ENCODE measurements around the gene UIMC1. TPM values are rescaled to one million over a fixed set of nuclear protein-coding genes. Genes with fewer than 3 reads are reported as not detected.

UIMC1 gene
- total RNA-seq, 1 donor from 2014 or later: 34.2 TPM

DNA sequence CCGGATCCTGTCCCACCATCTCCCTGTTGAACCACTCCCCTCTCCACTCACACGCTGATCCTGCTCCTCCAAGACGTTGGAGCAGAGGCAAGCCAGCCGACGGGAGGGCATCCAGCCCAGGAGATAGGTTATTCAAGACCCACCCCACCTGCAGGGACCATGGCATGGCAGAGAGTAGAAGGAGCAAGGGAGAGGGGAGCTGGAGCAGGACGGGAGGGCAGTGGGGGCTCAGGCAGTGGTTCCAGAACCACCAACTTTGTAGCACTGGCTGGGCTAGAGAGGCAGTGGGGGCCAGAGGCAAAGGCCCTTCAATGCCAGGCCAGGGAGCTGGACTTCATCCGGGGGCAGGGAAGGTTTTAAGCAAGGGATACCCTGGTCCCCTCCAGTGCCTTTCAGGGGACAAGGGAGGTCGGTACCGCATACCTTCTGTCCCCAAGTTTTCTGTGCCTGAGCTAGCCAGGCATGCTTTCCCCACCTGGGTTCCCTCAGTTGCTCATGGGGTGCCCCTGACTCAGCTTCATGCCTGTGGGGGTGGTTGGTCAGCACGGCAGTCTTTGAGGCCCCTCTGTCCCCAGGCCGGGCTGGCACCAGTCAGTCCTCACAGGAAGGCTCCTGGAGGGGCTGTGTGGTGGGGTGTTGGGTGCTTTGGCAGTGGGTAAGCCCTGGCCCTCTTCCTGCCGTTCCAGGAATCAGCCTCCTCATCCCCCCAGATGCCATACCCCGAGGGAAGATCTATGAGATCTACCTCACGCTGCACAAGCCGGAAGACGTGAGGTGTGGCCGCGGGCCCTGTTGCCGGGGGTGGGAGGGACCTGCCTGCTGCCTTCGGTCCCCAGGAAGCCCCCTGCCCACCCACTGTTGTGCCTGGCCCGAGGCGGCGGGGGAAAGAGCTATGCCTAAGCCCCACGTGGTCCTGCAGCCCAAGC lies 129.8 kb downstream of the UIMC1 start:
- H3K27me3 Mint-ChIP-seq (ENCODE audit: low read depth): peaks cover 39% of the 10 kb centered on the region
- TF ChIP-seq, protein P1, sequence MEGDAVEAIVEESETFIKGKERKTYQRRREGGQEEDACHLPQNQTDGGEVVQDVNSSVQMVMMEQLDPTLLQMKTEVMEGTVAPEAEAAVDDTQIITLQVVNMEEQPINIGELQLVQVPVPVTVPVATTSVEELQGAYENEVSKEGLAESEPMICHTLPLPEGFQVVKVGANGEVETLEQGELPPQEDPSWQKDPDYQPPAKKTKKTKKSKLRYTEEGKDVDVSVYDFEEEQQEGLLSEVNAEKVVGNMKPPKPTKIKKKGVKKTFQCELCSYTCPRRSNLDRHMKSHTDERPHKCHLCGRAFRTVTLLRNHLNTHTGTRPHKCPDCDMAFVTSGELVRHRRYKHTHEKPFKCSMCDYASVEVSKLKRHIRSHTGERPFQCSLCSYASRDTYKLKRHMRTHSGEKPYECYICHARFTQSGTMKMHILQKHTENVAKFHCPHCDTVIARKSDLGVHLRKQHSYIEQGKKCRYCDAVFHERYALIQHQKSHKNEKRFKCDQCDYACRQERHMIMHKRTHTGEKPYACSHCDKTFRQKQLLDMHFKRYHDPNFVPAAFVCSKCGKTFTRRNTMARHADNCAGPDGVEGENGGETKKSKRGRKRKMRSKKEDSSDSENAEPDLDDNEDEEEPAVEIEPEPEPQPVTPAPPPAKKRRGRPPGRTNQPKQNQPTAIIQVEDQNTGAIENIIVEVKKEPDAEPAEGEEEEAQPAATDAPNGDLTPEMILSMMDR (IDR thresholded peaks at IDR 0.05): no peak
- H3K36me3 Mint-ChIP-seq (ENCODE audit: low read depth): no peaks in the 10 kb centered on the region
- H3K9me3 Mint-ChIP-seq (ENCODE audit: low read depth): no peaks in the 10 kb centered on the region
- H3K27ac Mint-ChIP-seq (ENCODE audit: unreplicated experiment): no peak overlapping the region
- H3K4me3 Mint-ChIP-seq (ENCODE audit: unreplicated experiment): no peak overlapping the region
- no peaks in the 10 kb centered on the region for H3K4me1 Mint-ChIP-seq (ENCODE audit: low read depth)
- DNase-seq (ENCODE audit: low spot score): no peak

DNA sequence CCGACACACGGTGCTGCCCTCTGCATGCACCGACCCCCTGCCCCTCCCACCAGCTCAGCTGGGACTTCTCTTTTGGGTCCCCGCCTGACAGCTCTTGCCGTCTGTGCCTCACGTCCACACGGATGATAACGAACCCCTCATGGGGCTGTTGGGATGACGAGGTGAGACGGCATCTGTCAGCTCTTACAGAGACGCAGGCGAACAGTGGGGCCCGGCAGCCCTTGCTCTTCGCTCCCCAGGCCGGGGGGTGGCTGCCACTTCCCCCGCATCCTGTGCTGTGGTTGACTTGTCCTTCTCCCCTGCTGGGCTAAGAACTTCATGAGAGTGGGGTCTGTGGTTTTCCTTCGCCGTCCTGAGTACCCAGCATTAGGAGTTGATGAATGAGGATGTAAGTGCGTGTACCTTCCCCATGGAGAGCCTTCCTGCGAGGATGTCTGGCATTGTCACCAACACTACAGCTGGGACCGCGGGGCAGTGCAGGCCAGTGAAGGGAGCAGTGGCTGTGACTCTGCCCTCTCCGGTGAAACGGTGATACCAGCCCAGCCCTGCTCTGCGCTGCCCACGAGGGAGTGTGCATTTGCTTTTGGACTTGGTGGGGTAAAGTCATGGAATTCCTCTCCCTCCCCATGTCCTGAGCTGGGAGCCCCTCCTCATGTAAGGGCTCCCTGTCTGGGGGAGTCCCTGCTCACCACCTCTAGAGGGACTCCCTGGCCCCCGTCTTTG lies 130.6 kb downstream of the UIMC1 start:
- H3K4me3 Mint-ChIP-seq (ENCODE audit: unreplicated experiment): no peak overlapping the region
- TF ChIP-seq, protein P1 (IDR thresholded peaks at IDR 0.05): no peak

DNA sequence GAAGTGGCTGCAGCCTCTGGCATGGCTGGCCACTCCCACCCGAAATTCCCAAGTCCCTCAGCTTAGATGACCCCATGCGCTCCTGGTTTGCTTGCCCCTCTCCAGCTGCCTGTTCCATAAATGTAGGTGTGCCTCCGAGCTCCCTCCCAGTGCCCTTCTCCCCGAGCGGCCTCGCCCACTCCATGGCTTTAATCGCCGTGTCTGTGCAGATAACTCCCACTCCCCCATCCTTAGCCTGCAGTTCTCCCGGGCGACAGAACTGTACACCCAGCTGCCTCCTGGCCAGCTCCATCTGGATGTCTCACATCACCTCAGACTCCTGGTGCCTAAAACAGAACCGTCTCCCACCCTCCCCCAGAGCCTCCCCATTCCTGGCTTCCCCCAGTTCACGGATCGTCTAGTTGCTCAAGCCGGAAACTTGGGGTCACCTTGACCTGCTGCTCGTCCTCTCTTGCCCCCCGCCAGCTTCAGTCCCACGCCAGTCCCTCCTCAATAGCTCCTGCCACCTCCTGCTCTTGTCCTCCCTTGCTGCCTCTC lies 131.5 kb downstream of the UIMC1 start:
- Mint-ChIP-seq H3K27me3 (ENCODE audit: low read depth) (peaks cover 41% of the 10 kb centered on the region), H3K9me3 (ENCODE audit: low read depth) (no peaks in the 10 kb centered on the region), H3K36me3 (ENCODE audit: low read depth) (no peaks in the 10 kb centered on the region), H3K4me3 (ENCODE audit: unreplicated experiment) (no peak overlapping the region), H3K4me1 (ENCODE audit: low read depth) (no peaks in the 10 kb centered on the region), H3K27ac (ENCODE audit: unreplicated experiment) (no peak overlapping the region)
- DNase-seq (ENCODE audit: low spot score): no peak
- TF ChIP-seq, protein P1 (IDR thresholded peaks at IDR 0.05): no peak

More for the DNA sequence above, 130.6 kb downstream of the UIMC1 start:
- Mint-ChIP-seq H3K27me3 (ENCODE audit: low read depth) (peaks cover 39% of the 10 kb centered on the region), H3K27ac (ENCODE audit: unreplicated experiment) (no peak overlapping the region), H3K9me3 (ENCODE audit: low read depth) (no peaks in the 10 kb centered on the region), H3K4me1 (ENCODE audit: low read depth) (no peaks in the 10 kb centered on the region), H3K36me3 (ENCODE audit: low read depth) (no peaks in the 10 kb centered on the region)
- no peak for DNase-seq (ENCODE audit: low spot score)

GRCh38 chr5:176874198-176874780 lies 132.3 kb downstream of the UIMC1 start:
- H3K4me1 Mint-ChIP-seq (ENCODE audit: low read depth): no peaks in the 10 kb centered on the region
- no peak for DNase-seq (ENCODE audit: low spot score)
- H3K36me3 Mint-ChIP-seq (ENCODE audit: low read depth): no peaks in the 10 kb centered on the region
- no peaks in the 10 kb centered on the region for H3K9me3 Mint-ChIP-seq (ENCODE audit: low read depth)
- no peak overlapping the region for H3K27ac Mint-ChIP-seq (ENCODE audit: unreplicated experiment)
- H3K4me3 Mint-ChIP-seq (ENCODE audit: unreplicated experiment): no peak overlapping the region
- peaks cover 45% of the 10 kb centered on the region for H3K27me3 Mint-ChIP-seq (ENCODE audit: low read depth)
- TF ChIP-seq, protein P1 (IDR thresholded peaks at IDR 0.05): no peak

Data from chondrocyte (in vitro differentiated cells).